Fibroblast of skin of scalp (primary cell): ENCODE results near the gene CCDC148.
"Not testable (repeated sequence)": the region's sequence is repeated elsewhere in the genome, so short reads cannot be mapped to it uniquely, and the experiment has no call there.

Experiments used
- DNase-seq: peaks from one replicate; pipeline ENCODE4 v3.0.0-alpha.2; 2013

Gene CCDC148

GRCh38 chr2:158350751-158351465, 105.6 kb downstream of the CCDC148 start:
- DNase-seq: not testable (repeated sequence)

GRCh38 chr2:158346032-158346431, 110.5 kb downstream of the CCDC148 start:
- no peak for DNase-seq

- no peak for DNase-seq
Observed at GRCh38 chr2:158339513-158339912, 117.0 kb downstream of the CCDC148 start.

- no peak for DNase-seq
Observed at GRCh38 chr2:158337018-158337417, 119.5 kb downstream of the CCDC148 start.

- DNase-seq: not testable (repeated sequence)
Observed at GRCh38 chr2:158331799-158332198, 124.8 kb downstream of the CCDC148 start.

- no peak for DNase-seq
Observed at GRCh38 chr2:158325782-158326340, 130.7 kb downstream of the CCDC148 start.

GRCh38 chr2:158325031-158325781, 131.3 kb downstream of the CCDC148 start:
- peak; percentile 39 for DNase-seq

GRCh38 chr2:158323381-158323780, 133.2 kb downstream of the CCDC148 start:
- no peak for DNase-seq

- no peak for DNase-seq
Observed at GRCh38 chr2:158321264-158321663, 135.3 kb downstream of the CCDC148 start.

GRCh38 chr2:158319269-158319668, 137.3 kb downstream of the CCDC148 start:
- DNase-seq: no peak

- no peak for DNase-seq
Observed at GRCh38 chr2:158317642-158318041, 138.9 kb downstream of the CCDC148 start.

GRCh38 chr2:158315803-158316414, 140.6 kb downstream of the CCDC148 start:
- DNase-seq: no peak

- DNase-seq: no peak
Observed at GRCh38 chr2:158315000-158315399, 141.6 kb downstream of the CCDC148 start.

GRCh38 chr2:158313734-158314133, 142.8 kb downstream of the CCDC148 start:
- no peak for DNase-seq

- DNase-seq: no peak
Observed at GRCh38 chr2:158312981-158313380, 143.6 kb downstream of the CCDC148 start.

GRCh38 chr2:158310407-158310806, 146.1 kb downstream of the CCDC148 start:
- not testable (repeated sequence) for DNase-seq

GRCh38 chr2:158305501-158305900, 151.1 kb downstream of the CCDC148 start:
- peak; percentile 41 for DNase-seq

- no peak for DNase-seq
Observed at GRCh38 chr2:158300394-158300793, 156.2 kb downstream of the CCDC148 start.

- DNase-seq: peak; percentile 35
Observed at GRCh38 chr2:158297606-158298005, 158.9 kb downstream of the CCDC148 start.

- DNase-seq: no peak
Observed at GRCh38 chr2:158297120-158297519, 159.4 kb downstream of the CCDC148 start.

- DNase-seq: no peak
Observed at GRCh38 chr2:158293722-158294121, 162.8 kb downstream of the CCDC148 start.

GRCh38 chr2:158291544-158292180, 164.9 kb downstream of the CCDC148 start:
- DNase-seq: peak; percentile 40

GRCh38 chr2:158290225-158290624, 166.3 kb downstream of the CCDC148 start:
- no peak for DNase-seq
